Hematopoietic multipotent progenitor cell (in vitro differentiated cells): ENCODE data around the gene ZNF646. TPM values are rescaled to one million over a fixed set of nuclear protein-coding genes. Genes with fewer than 3 reads are reported as not detected.
"Not testable (repeated sequence)": the region's sequence is repeated elsewhere in the genome, so short reads cannot be mapped to it uniquely, and the experiment has no call there.

Source experiments
- DNase-seq, 3 donors: peaks; one replicate each; pipeline ENCODE4 v3.0.0-alpha.2; 2011 to 2015; ENCODE audit warnings: low read depth in 2 of 3, low spot score in 2 of 3
- total RNA-seq: library from RNA; depleted of rRNA; stranded (reverse); fragments of >200 nt; gene quantifications from one replicate; pipeline ENCODE4 v1.2.3, GENCODE V29; 2012

Gene ZNF646
- total RNA-seq, 1 donor = 40.4 TPM

GRCh38 chr16:31083556-31083955 lies 9.3 kb downstream of the ZNF646 start:
- no peak for DNase-seq

GRCh38 chr16:31083981-31084380 lies 9.8 kb downstream of the ZNF646 start:
- no peak for DNase-seq

- DNase-seq = no peak
Observed at GRCh38 chr16:31084584-31085302, 10.5 kb downstream of the ZNF646 start.

- DNase-seq = no peak
Observed at GRCh38 chr16:31085411-31085810, 11.2 kb downstream of the ZNF646 start.

- no peak for DNase-seq
Observed at GRCh38 chr16:31085873-31086628, 11.8 kb downstream of the ZNF646 start.

GRCh38 chr16:31086629-31086906 lies 12.3 kb downstream of the ZNF646 start:
- no peak for DNase-seq

GRCh38 chr16:31087481-31087880 lies 13.3 kb downstream of the ZNF646 start:
- DNase-seq = no peak

GRCh38 chr16:31087971-31088370 lies 13.7 kb downstream of the ZNF646 start:
- no peak for DNase-seq

GRCh38 chr16:31088459-31089183 lies 14.4 kb downstream of the ZNF646 start, which contains the start of gene PRSS53:
Gene PRSS53, minus strand, starts transcription at chr16:31088943. Its CDS starts 134 bp downstream, at chr16:31088809.
- DNase-seq = no peak

- DNase-seq = no peak
Observed at GRCh38 chr16:31089199-31089598, 15.0 kb downstream of the ZNF646 start.

- no peak for DNase-seq
Observed at GRCh38 chr16:31090540-31090939, 16.3 kb downstream of the ZNF646 start.

- DNase-seq = no peak
Observed at GRCh38 chr16:31092330-31092729, 18.1 kb downstream of the ZNF646 start.

- peak in 2 of 3 donors; percentile 41 to 48 for DNase-seq
Observed at GRCh38 chr16:31093132-31093703, 19.0 kb downstream of the ZNF646 start.

- DNase-seq = no peak
Observed at GRCh38 chr16:31094088-31094423, 19.8 kb downstream of the ZNF646 start.

GRCh38 chr16:31094424-31095120 lies 20.4 kb downstream of the ZNF646 start, which contains the start of gene VKORC1:
Gene VKORC1, minus strand, starts transcription at chr16:31094797. Its CDS starts 68 bp downstream, at chr16:31094729.
- DNase-seq = peak; percentile 70 to 94 (median 92)

- no peak for DNase-seq
Observed at GRCh38 chr16:31099860-31100638, 25.8 kb downstream of the ZNF646 start.

- DNase-seq = not testable (repeated sequence)
Observed at GRCh38 chr16:31100876-31101641, 26.8 kb downstream of the ZNF646 start.

GRCh38 chr16:31105677-31106213 lies 31.5 kb downstream of the ZNF646 start:
- DNase-seq = peak; percentile 54 to 86 (median 86)
